ENCODE results near the gene CCDC134.
A peak's percentile ranks its signal among the peaks of the same experiment; 100 is the strongest.

CCDC134 gene

DNA sequence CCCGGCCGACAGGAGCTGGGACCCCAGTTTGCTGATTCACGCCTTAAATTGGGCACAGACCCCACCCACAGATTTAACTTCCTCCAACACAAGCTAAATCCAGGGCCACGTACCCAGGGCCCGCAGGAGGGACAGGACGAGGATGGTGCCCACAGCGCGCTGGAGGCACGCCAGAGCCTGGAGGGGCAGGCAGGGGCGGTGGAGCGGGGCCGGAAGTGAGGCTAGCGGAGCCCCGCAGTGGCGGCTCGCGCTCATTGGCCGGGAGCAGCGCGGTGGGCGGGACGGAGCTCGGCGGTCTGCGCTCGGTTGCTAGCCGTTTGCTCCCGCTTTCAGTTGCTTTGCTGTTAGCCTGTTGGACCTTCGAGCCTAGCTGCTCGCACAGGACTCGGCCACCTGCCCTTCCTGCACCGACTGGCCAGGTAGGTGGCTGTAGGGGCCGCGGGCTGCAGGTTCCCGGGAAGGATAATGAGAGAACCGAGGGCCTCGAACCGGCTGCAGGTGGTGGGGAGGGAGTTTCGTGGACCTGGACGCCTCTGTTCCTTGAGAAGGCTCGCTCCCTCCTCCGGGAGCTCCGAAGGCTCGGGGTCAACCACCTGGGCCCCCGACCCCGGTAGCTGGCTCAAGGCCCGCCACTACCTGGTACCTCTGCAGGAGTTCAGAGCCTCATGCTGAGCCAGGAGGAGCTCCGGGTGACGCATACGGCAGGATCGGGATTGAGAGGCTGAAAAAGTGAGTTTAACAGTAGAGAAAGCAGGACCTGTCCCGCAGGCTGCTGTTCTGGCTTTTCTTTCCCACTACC, at the start of gene CCDC134:
Gene CCDC134, plus strand, starts transcription at position 332 of the 799 bp plus-strand sequence. CDS start 8,212 bp downstream, outside the sequence.
- DNase-seq (ENCODE audit: low read depth): peak; percentile 86

DNA sequence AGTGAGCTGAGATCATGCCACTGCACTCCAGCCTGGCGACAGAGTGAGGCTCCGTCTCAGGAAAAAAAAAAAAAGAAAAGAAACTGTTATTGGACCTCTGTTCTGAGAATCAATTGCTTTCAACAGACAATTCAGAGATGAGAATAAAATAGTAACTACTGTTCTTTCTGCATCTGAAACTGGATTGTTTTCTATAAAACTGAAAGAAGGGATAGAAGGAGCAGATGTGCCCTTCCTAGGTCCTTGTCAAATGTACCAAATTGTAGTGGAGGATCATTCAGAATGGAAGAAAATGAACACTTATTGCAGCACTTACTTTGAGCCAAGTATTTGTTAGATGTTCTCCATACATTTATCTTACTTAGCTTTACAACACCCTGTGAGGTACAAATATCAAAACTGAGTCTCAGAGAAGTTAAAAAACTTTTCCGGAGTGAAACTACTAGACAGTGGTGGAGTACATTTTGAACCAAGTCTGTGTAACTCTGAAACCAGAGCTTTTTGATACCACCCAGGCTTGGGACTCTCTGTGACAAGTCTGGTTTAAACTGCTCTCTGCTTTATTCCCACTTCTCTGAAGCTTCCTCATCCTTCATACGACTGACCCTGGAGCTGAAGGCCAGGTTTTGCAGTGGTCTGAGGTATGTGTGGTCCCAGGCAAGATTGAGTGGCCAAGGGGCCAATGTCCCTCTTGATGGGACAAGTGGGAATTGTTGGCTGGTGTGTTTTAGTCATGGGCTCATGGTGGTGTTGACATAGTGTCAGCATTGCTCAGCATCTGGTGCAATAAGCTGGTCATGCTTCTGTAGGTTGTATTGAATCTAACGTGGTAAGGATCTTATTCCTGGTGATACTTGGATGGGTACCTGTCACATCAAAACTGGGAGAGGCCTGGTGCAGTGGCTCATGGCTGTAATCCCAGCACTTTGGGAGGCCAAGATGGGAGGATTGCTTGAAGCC, 48.2 kb upstream of the CCDC134 start:
- DNase-seq (ENCODE audit: low read depth): no peak

- no peak for DNase-seq (ENCODE audit: low read depth)
Measured at GRCh38 chr22:41753984-41754383, 46.5 kb upstream of the CCDC134 start.

DNA sequence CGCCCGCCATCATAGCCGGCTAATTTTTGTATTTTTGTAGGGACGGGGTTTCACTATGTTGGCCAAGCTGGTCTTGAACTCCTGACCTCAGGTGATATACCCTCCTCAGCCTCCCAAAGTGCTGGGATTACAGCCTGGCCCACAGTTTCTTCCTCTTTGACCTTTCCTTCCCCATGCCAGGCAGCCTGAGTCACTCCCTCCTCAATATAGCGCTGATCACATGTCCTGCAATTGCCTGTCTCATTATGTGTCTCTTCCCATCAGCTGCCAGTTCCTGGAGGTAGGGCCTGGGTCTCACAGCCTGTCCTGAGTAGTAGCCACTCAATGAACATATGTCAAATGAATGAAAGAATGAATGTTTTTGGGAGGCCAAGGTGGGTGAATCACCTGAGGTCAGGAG, 43.0 kb upstream of the CCDC134 start:
- DNase-seq (ENCODE audit: low read depth): no peak

GRCh38 chr22:41758231-41758630, 42.2 kb upstream of the CCDC134 start:
- DNase-seq (ENCODE audit: low read depth): no peak

DNA sequence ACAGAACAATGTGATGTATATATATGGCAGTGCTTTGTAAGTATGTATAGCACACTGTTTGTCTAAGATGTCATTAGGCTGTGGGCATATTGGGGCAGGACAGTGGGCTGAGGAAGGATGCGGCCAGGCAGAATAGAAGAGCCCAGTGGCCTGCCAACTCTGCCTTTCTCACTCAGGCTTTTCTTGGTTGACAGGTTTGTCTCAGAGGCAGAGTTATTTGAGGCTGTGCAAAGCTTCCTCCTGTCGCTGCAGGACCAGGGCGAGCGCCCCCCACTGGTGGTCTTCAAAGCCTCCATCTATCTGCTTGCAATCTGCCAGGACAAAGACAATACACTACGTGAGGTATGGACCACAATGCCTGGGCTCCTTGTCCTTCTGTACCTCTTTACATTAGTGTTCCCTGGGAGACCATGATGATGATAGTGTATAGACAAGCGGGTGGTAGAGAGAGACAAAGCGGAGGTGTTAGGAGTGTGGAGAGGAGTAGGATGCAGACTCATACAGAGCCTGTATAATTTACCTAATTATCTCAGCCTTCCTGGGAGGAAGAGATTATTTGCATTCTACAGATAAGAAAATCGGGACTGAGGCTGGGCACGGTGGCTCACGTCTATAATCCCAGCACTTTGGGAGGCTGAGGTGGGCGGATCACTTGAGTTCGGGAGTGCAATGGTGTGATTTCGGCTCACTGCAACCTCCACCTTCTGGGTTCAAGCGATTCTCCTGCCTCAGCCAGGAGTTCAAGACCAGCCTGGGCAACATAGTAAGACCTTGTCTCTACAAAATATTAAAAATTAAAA, 37.3 kb upstream of the CCDC134 start:
- peak; percentile 39 for DNase-seq (ENCODE audit: low read depth)

- DNase-seq (ENCODE audit: low read depth): no peak
Measured at GRCh38 chr22:41766476-41766875, 34.0 kb upstream of the CCDC134 start.

GRCh38 chr22:41768430-41768829, 32.0 kb upstream of the CCDC134 start:
- DNase-seq (ENCODE audit: low read depth): peak; percentile 82

- DNase-seq (ENCODE audit: low read depth): peak; percentile 77
Measured at GRCh38 chr22:41770715-41771468, 29.6 kb upstream of the CCDC134 start.

DNA sequence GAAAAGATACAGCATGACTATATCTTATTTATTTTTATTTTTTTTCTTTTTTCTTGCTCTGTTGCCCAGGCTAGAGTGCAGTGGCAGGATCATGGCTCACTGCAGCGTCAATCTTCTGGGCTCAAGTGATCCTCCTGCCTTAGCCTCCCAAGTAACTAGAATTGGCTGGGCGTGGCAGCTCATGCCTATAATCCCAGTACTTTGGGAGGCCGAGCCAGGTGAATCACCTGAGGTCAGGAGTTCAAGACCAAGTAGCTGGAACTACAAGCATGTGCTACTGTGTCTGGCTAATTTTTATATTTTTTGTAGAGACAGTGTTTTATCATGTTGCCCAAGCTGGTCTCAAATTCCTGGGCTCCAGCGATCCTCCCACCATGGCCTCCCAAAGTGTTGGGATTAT, 28.3 kb upstream of the CCDC134 start:
- peak; percentile 14 for DNase-seq (ENCODE audit: low read depth)

- DNase-seq (ENCODE audit: low read depth): peak; percentile 67
Measured at GRCh38 chr22:41772645-41773044, 27.8 kb upstream of the CCDC134 start.

DNA sequence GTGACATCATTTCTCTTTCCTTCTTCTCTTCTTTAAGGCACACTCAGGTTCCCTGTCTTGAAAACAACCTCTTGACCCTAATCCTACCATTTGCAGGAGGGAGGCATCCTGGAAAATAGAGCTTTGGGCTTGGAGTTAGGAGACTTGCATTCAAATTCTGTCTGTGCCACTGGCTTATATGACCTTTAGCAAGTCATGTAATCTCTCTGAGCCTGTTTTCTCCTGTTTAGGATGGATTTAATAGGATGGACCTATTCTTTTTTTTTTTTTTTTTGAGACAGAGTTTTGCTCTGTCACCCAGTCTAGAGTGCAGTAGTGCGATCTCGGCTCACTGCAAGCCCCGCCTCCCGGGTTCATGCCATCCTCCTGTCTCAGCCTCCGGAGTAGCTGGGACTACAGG, 25.1 kb upstream of the CCDC134 start:
- no peak for DNase-seq (ENCODE audit: low read depth)

DNA sequence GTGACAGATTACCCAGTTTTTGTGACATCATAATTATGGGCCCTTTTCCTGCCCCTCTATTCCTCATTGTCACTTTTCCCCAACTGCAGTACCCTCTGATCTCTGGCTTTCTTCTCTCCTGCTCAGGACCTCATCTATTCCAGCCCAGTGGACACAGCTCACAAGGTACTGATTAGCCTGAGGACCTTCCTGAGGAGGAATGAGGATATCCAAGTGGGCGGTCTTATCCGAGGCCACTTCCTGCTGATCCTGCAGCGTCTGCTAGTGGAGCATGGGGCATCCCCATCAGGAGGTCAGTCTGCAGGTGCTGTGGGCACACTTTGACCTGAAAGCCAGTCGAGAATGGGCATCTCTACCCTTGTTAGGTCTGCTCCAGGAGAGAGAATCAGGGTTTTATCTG, 24.5 kb upstream of the CCDC134 start:
- DNase-seq (ENCODE audit: low read depth): peak; percentile 15

DNA sequence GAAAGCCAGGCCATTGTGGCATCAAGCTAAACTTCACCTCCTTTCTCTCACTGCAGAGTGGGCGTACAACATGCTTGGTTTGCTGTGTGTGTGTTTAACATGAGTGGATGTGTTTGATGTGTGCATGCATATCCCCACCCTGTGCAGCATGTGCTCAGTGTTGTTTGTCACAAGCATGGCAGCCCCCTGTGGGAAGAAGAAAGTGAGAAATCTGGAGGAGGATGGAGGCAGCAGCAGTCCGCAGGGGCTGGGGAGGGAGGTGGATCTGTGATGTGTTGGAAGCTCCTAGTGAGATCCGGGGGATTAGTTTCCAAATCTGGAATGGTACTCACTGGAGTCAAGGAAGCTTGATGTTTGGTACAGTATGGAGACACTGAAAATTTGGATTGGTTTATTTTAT, 24.1 kb upstream of the CCDC134 start:
- DNase-seq (ENCODE audit: low read depth): no peak

DNA sequence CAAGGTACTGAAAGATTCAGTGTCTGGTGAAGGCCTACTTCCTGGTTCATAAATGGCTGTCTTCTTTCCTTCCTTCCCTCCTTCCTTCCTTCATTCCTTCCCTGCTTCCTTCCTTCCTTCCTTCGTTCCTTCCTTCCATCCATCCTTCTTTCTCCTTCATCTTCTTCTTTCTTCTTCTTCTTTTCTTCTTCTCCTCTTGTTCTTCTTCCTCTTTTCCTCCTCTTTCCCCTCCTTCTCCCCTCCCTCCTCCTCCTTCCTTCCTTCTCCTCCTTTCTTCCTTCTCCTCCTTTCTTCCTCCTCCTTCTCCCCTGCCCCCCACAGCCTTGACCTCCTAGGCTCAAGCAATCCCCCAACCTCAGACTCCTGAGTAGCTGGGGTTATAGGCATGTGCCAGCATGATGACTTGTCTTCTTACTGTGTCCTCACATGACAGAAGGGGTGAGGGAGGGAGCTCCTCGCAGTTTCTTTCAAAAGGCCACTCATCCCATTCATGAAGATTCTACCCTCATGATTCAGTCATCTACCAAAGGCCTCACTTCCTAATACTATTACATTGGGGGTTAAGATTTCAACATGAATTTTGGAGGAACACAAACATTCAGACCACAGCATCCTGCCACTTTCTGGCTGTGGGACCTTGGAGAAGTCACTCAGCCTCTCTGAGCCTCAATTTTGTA, 22.6 kb upstream of the CCDC134 start:
- DNase-seq (ENCODE audit: low read depth): peak; percentile 13

DNA sequence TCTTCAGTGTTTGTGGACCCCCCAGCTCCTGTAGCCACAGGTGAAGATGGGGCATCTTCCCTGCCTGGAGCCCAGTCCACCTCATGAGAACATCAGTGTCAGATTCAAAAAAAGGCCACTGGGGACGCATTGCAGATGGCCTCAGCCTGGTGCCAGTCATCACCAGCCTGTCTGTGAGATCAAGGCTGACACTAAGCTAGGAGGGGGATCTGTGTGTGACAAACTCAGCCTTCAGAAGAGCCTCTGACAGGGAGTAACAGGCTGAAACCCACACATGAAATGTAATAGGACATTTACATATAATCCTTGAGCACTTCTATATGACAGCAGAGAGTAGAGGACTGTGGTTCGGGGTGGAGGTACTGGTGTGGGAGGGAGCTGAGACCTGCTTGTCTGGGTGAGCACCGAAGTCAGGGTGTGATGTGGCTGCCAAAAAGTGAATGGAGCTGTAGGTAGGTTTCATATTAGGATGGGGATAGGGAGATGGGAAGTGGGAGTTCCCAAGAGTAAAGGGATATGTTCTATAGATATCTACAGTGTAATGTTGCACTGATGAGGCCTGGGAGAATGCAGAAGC, 20.5 kb upstream of the CCDC134 start:
- DNase-seq (ENCODE audit: low read depth): no peak

GRCh38 chr22:41780746-41781505, 19.6 kb upstream of the CCDC134 start:
- DNase-seq (ENCODE audit: low read depth): peak; percentile 69

DNA sequence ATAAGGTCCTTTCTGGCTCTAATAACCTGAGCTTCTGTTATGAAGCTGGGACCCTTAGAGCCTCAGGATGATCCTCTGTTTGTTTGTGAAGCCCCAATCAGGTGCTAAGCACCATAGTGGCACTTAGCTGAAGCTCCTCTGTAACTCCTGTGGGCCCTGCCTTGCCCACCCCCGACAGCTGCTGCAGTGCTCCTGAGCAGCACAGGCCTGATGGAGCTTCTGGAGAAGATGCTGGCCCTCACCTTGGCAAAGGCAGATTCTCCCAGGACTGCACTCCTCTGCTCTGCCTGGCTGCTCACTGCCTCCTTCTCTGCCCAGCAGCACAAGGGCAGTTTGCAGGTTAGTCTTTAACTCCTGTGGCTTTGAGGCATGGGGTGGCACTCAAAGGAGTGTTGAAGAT, 19.0 kb upstream of the CCDC134 start:
- no peak for DNase-seq (ENCODE audit: low read depth)

DNA sequence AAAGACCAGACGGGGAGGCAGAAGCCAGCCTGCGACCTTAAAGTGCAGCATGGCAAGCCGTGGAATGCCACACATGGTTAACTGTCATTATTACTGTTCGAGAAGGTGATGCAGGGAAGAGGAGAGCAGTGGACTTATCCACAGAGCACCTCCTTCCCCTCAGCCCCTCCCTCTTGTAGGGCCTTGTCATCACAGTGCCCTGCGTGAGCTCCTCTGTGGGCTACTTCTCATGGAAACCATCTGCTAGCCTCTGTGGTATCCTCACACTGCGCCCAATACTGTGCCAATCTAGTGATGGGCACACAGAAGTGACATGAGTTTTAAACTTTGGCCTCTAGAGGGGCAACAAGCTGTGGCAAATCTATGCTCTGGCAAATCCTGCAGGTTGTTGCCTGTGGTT, 18.2 kb upstream of the CCDC134 start:
- no peak for DNase-seq (ENCODE audit: low read depth)

DNA sequence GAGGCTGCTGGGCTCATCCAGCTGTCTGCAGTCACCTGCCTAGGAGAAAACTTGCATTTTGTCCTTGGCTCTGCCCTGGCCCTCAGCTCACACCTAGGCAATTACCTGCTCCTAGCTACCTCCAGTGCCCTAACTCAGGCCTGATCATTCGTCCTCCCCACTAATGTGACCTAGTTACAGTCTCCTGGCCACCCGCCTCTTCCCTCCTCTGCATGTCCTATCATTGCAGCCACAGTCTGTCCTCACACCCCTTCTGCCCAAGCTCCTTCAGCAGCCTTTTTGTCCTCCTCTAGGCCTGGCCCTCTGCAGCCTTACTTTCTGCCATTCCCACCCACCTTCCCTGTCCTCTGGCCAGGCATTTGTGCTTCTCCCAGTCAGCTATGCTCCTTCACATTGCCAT, 17.7 kb upstream of the CCDC134 start:
- DNase-seq (ENCODE audit: low read depth): no peak

Data from ELR (cell line).